ENCODE results near the gene ADGRG3.
"Not testable (repeated sequence)": the region's sequence is repeated elsewhere in the genome, so short reads cannot be mapped to it uniquely, and the experiment has no call there.

Gene ADGRG3

DNA sequence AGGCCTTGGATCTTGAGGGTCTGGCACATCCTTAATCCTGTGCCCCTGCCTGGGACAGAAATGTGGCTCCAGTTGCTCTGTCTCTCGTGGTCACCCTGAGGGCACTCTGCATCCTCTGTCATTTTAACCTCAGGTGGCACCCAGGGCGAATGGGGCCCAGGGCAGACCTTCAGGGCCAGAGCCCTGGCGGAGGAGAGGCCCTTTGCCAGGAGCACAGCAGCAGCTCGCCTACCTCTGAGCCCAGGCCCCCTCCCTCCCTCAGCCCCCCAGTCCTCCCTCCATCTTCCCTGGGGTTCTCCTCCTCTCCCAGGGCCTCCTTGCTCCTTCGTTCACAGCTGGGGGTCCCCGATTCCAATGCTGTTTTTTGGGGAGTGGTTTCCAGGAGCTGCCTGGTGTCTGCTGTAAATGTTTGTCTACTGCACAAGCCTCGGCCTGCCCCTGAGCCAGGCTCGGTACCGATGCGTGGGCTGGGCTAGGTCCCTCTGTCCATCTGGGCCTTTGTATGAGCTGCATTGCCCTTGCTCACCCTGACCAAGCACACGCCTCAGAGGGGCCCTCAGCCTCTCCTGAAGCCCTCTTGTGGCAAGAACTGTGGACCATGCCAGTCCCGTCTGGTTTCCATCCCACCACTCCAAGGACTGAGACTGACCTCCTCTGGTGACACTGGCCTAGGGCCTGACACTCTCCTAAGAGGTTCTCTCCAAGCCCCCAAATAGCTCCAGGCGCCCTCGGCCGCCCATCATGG is 4.0 kb upstream of the ADGRG3 start:
- DNase-seq = no peak

DNA sequence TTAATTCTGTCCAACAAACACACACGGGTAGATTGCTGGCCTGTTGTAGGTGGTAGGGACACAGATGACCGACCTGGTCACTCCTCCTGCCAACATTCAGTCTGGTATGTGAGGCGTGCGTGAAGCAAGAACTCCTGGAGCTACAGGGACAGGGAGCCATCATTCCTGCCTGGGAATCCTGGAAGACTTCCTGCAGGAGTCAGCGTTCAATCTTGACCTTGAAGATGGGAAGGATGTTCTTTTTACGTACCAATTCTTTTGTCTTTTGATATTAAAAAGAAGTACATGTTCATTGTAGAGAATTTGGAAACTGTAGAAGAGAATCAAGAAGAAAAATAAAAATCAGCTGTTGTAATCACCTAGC is 3.5 kb upstream of the ADGRG3 start:
- no peak for DNase-seq

DNA sequence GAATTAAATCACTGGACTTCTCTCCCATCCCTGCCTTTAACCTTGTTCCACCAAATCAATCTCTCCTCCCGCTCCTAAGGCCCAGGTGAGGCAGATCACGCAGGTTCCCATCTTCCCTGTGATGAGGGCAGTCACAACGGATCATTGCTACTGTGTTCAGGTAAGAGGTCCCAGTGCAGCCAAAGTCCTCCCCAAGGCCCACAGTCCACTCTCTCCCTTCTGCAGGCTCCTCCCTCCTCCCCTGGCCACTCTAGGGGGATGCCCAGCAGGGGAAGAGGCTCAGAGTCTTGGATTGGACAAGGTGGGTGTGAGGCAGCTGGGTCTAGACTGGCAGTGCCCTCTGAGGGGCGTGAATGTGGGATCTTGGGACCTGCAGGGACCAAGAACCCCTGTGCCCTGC is 2.6 kb upstream of the ADGRG3 start:
- DNase-seq = no peak

DNA sequence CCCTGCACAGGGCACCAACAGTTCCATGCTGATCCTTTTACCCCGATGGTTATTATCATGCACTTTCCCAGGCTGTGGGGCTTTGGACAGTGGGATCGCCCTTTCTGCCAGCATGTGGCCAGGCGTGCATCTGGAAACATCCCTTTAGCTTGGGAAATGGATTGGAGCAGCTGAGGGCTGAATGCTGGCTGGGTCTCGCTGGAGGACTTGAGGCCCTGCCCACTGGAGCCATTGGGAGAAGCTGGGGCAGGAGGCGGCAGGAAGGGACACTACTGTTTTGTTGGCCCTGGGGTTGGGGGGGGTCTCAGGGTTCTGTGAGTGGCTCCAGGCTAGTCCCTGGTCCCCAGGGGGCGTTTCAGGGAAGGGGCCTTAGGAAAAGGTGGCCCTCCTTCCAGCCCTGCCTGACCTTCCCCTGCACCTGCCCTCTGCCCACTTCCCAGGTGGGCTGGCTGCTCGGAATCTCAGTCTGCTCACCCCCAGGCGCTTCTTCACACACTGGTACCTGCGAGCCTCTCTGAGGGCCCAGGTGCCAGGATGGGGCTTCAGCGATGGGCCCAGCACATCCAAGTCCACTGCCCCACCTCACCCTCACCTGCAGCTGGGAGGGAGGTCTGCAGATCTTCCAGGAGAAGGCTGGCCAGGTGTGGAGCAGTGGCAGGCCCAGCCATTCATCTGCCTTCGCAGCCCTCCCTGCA is 1.6 kb upstream of the ADGRG3 start:
- no peak for DNase-seq

DNA sequence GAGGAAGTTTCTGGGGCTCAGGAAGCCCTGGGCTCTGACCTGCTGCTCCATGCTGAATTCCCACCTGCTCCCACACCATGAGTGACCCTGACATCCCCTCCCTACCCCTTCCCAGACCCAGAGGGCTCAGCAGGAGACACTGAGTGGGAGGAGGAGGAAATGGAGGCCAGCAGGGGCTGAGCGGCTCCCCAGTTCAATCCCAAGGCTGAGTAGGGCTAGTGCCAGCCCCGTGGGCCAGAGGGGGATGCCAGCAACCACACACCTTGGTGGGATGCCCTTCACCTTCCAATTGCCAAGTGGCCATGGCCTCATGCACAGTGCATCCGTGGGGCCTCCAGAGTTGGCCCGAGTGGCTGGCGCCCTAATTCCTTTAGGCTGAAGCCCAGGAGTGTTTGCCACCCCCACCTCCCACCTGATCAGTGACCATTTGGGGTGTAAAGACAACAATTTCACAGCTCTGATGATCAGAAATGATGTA is 1.0 kb upstream of the ADGRG3 start:
- DNase-seq = no peak

DNA sequence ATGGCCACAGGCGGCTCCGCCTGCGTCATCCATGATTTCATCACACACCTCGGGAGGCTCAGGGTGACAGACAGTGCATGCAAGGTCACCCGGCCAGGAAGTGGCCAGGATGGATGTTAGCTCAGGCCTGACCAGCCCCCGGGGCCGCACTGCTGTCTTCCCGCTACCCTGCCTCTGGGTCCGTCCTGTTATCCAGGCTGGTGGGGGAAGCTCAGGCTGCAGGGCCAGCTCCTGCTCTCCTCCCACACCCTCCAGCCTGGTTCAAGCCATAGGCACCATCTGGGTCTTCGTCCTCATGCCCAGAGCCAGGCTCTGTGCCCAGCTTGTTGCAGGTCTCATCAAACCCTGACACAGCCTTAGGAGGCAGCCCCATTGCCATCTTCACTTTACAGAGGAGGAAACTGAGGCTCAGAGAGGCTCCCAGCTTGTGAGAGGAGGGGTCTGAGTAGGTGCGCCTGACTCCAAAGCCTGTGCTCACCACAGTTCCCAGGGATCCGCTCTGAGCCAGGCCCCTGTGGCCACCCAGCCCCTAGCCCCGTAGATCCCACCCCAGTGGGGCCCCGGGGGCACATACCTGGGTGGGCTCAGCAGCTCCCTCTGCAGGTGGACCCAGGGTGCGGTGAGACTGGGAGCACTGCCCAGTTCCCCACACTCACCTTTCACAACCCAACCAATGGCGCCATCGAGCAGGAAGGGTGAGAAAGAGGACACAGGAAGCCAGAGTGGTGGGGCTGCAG is 412 bp upstream of the ADGRG3 start:
- peak; percentile 92 for DNase-seq

DNA sequence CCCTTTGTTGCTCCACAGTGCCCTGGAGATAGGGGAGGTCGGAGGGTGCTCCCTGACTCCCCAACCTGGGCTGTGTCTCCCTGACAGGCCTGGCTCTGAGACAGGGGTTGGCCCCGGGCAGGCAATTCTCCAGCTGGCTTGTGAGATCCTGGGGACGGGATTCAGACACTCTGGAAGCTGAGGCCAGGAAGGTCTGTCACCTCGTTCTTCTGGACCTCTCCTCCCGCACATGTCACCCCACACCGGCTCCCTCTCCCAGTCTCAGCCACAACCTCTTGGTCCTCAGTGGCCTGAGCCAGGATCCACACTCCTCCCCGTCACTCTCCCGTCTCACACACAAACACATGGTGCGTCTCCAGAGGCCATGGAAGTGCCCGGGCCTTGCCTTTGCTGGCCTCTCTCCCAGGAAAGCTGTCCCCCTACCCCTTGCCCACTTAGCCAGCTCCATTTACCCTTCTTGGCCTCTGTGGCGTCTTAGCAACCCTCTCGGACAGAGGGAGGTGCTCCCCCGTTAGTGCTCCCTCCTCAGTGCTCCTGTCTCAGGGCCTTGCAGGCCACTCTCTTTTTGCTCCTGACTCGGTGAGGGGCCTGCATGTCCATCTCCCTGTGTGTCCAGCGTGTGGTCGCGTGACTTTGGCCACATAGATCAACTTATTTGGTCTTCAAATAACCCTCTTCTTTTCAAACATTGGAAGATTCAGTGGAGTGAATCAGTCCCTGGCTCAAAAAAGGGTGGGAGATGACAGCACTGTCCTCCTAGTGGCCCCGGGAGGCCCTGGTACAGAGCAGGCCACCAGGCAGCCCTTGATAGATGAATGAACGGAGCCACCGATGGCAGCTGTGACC is 747 bp downstream of the ADGRG3 start:
- no peak for DNase-seq

DNA sequence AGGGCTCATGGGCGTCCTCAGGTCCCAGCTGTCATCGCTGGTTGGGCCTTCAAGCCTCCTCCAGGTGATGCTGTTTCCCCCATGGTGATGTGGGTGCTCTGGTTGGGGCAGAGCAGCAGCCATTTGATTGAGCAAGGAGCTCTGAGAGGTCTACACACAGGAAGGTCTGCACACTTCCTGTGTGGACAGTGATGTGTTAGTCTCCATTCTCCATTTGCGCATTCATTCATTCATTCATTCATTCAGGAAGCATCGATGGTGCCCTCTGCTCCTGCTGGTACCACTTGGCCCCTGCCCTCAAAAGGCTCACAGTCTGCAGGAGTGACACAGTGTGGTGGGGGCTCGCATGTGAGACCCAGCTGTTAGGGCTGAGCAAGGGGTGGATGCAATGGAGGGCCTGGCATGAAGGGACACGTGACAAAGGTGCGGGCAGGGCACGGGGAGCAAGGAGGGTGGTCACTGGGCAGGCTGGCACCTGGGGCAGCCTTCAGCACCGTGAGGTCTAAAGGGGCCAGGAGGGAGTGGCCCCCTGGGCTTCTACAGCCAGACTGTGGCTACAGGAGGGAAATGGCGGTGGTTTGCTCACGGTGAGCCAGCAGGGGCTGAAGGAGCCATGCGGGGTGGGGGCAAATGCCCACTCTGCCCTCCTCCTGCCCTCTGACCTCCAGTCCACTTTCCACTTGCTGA is 1.5 kb downstream of the ADGRG3 start:
- DNase-seq = no peak

DNA sequence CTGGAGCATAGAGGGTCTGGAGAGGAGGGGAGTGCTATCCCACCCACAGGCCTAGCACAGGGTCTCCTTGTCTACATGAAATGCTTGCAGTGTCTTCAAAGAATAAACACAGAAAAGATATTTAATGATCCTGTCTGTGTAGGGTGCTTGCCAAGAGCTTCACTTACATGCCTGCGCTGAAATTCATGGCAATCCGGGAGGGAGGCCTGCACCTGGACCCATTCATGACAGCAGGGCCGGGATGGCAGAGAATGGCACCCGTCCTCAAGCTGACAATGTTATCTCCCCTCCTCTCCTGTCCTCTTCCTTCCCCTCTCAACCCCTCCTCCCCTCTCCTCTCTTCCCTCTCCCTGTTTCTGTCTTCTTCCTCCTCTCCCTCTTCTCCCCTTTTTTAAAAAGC is 2.1 kb downstream of the ADGRG3 start:
- DNase-seq = no peak

DNA sequence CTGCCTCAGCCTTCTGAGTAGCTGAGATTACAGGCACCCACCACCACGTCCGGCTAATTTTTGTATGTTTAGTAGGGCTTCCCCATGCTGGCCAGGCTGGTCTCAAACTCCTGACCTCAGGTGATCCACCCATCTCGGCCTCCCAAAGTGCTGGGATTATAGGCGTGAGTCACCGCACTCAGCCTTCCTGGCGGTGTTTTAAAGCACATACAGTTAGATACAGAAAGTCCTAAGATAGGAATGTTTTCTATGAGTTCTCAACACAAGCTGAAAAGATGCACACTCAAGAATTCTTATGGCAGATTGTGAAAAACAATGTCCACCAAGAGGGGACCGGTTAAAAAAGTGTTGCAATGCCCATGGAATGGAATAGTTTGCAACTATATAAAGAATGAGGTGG is 3.3 kb downstream of the ADGRG3 start:
- not testable (repeated sequence) for DNase-seq

DNA sequence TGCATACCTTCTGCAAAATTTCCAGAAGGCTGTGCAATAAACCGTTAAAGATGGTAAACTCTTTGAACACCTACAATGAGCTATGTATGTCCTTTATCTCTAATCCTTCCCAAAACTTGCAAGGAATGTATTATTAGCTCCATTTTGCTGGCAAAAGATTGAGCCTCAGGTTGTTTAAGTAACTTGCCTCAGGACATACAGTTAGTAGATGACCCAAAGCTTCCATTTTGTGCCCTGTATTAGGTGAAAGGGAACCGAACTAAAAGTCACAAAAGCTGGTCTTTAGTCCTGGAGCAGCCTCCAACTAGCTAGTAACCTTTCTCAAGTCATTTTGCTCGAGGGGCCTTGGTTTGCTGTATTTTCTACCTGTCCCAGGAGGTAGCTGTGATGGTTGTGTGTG is 4.3 kb downstream of the ADGRG3 start:
- no peak for DNase-seq

DNA sequence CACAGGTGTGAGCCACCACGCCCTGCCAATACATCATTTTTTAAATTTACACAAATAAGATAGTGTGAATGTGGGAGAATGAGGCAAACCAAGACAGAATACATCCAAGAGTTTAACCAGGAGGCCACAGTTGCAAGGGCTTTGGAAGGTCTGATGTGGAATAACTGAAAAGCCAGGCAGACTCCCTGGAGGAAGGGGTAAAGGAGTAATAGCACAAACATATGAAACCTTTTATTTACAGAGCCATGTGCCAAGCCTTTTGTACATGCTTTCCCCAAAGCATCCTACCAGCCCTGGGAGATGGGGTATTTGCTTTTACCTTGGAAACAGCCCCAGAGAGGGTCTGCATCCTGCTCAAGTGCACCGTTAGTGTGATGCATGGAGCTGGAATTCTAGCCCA is 4.7 kb downstream of the ADGRG3 start:
- DNase-seq = no peak

DNA sequence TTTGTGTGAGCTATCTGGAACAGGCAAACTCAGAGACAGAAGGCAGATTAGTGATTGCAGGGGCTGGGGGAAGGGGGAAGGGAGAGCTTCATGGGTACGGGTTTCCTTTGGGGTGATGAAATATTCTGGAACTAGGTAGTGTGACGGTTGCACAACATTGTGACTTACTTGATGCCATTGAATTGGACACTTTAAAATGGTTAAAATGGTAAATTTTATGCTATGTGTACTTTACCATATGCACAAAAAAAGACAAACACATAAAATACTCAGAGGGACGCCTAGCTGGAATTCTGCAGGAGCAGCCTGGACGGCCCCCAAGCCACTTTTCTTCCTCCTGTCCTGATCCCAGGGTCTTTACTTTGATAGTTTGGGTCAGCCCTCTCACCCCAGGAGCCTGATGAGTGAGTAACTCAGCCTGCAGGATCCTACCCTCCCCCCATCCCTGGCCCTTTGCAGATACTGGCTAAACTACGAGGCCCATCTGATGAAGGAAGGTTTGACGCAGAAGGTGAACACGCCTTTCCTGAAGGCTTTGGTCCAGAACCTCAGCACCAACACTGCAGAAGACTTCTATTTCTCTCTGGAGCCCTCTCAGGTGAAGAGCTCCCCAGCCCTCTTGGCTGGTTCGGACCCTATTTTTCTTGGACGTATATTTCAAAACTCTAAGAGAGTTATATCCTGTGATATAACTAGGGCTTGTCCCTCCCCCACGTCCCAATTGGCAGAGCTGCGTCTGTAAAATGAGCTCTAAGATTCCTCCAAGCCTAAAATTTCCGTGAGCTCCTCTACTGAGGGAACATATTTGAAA is 7.8 kb downstream of the ADGRG3 start:
- DNase-seq = peak; percentile 17

DNA sequence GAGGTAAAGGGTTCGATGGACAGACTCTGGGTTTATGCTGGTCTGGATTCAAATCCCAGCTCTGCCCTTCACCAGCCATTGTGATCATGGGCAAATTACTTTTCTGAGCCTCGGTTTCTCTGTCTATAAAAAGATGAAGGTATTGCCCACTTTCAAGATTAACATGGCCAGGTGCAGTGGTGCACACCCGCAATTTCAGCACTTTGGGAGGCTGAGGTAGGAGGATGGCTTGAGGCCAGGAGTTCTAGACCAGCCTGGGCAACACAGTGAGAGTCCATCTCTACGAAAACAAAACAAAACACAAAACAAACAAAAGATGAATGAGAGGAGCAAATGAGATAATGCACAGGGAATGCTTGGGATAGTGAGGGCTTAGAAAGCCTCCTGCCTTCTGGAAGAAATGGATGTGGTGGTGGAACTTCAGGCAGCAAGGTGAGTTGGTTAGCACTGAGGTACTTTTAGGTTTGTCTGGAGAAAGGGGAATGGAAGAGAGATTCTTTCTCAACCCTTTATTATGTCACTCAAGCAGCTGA is 8.5 kb downstream of the ADGRG3 start:
- DNase-seq = no peak

DNA sequence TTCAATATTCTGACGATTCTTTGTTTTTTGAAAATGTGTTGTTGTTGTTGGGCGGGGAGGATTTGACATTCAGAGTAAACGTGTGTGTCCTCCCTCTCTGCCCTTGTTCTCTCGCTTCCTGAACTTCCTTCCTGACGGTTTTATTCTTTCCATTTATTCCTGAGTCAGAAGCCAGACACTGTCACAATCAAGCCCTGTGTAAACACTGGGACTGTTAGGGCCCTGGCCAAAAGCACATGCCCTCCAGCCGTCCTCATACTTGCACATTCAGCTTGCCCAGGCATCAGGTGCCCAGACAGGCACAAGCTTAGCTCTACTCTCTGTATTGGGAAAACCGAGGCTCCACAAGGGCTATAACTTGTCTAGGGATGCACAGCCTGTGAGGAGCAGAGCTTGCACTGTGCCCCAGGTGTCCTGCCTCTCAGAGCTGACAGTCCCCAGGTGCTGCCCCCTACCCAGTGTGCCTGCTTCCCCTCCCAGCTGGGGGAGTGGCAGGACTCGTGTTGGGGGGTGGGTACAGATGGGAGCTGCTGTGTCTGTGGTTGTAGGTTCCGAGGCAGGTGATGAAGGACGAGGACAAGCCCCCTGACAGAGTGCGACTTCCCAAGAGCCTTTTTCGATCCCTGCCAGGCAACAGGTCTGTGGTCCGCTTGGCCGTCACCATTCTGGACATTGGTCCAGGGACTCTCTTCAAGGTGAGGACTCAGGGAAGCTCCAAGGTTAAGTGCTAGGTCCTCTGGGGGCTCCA is 9.7 kb downstream of the ADGRG3 start:
- DNase-seq = no peak

DNA sequence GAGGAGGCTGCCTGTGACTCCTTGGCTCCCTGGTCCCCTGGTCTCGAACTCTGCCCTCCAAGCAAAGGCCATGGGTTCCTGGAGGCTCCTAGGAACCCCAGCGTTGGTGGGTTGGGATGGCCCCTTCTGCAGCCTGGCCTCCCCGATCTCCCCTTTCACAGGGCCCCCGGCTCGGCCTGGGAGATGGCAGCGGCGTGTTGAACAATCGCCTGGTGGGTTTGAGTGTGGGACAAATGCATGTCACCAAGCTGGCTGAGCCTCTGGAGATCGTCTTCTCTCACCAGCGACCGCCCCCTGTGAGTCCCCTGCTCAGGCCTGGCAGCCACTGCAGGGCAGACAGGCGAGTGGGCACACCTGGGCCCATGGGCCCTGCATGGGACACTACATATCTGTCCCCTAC is 10.9 kb downstream of the ADGRG3 start:
- DNase-seq = no peak

DNA sequence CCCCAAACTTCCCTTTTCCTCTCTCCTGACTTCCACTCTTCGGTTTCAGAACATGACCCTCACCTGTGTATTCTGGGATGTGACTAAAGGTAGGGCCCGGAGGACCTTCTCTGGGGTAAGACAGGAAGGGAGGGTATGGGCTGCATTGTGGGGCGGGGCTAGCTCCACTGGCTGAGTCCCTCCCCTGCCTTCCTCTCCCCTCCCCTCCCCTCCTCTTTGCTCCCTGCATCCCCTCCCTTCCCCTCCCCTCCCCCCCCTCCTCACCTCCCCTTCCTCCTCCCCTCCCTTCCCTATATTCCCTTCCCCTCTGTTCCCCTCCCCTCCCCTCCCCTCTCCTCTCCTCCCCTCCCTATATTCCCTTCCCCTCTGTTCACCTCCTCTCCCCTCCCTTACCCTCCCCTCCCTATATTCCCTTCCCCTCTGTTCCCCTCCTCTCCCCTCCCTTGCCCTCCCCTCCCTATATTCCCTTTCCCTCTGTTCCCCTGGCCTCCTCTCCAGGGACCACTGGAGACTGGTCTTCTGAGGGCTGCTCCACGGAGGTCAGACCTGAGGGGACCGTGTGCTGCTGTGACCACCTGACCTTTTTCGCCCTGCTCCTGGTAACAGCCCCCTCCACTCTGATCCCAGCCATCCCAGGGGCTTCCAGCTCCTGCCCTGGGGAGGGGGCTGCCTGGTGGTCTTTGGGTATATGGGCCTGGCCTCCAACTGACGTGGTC is 11.8 kb downstream of the ADGRG3 start:
- no peak for DNase-seq

DNA sequence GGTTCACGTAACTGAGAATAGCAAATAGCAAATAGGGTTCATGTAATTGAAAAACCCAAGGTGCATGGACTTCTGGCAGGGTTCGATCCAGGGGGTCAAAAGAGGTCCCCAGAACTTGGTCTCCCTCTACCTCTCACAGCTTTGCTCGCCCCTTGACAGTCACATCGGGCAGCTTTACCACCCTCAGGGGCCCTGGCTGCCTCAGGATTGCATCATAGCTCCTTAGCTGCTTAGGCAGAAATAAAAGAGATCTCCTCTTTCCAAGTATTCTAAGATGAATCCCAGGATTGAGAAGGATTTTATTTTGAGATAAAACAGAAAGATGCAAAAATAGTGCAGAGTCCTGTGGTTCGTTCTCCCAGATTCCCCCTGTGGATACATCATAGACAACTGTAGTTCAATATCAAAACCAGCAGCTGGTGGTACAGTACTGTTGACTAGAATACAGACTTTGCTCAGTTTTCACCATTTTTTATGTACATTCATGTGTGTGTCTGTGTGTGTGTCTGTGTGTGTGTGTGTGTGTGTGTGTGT is 12.8 kb downstream of the ADGRG3 start:
- no peak for DNase-seq

DNA sequence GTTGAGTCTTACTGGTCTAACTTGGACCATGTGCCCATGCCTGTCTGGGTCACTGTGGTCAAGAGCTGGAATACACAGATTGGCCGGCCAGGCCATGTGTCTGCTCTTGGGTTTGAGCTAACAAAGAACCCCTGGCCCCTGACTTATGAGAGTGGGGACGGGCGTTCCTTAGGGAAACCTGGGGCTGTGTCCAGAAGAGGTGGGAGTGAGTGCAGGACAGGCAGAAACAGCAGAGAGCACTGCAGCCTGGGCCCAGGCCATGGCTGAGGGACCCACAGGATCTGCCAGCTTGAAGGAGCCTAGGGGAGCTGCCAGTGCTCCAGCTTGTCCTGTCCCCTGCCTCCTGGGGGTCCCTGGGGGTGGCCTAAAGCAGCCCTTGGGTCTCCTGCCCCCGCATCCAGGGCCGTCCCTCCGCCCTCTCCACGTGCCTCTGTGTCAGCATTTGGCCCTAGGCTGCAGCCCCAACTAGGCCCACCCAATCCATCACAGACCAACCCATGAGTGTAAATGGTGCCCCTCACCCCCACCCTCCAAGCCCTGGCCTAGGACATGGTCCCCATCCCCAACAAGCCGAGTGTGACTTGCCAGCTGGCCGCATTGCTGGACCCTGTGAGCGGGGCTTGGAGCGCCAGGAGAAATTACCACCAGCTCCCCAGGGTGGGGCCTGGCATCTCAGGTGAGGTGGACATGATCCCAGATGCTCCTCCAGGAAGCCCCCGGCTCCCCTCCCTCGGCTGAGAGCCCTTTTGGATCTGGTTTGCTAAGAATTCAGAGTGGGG is 14.0 kb downstream of the ADGRG3 start:
- DNase-seq = no peak
